Thoracic aorta (tissue), 2 donors: ENCODE measurements around the gene HPN. TPM values are rescaled to one million over a fixed set of nuclear protein-coding genes. Genes with fewer than 3 reads are reported as not detected.
"Not testable (repeated sequence)": the region's sequence is repeated elsewhere in the genome, so short reads cannot be mapped to it uniquely, and the experiment has no call there.

ENCODE experiments used
- ATAC-seq: fragments of 150-250 bp; one replicate; pipeline ENCODE4 v1.8.0; 2017; ENCODE audit warnings: low read depth; ENCODE audit not compliant: insufficient number of reproducible peaks, low FRiP score
- DNase-seq: peaks from one replicate; pipeline ENCODE4 v3.0.0-alpha.2; 2020; ENCODE audit warnings: low spot score
- H3K27ac ChIP-seq, 2 donors: fragments of 200-600 bp; sonication (generic); 1 replicate in 1 of 2; 2 replicates in 1 of 2; pipeline ENCODE4 v1.5.1; 2016; ENCODE audit warnings: mild to moderate bottlenecking in 2 of 2, moderate library complexity in 2 of 2
- H3K27me3 ChIP-seq: fragments of 200-600 bp; sonication (generic); replicated peaks from 2 replicates; pipeline ENCODE4 v1.6.0; 2016; ENCODE audit warnings: mild to moderate bottlenecking; ENCODE audit not compliant: insufficient read depth
- H3K36me3 ChIP-seq: fragments of 200-600 bp; sonication (generic); one replicate; pipeline ENCODE4 v1.5.1; 2016
- H3K4me1 ChIP-seq, 2 donors: fragments of 200-600 bp; sonication (generic); 1 replicate in 1 of 2; 2 replicates in 1 of 2; pipeline versions ENCODE4 v1.5.1 to v1.6.0; 2016; ENCODE audit warnings: low read depth in 2 of 2, mild to moderate bottlenecking in 1 of 2; ENCODE audit not compliant: control insufficient read depth in 1 of 2
- H3K4me3 ChIP-seq: fragments of 200-600 bp; sonication (generic); 2 replicates; pipeline ENCODE4 v1.5.1; 2016; ENCODE audit warnings: mild to moderate bottlenecking
- H3K9me3 ChIP-seq: fragments of 200-600 bp; sonication (generic); 2 replicates; pipeline ENCODE4 v1.5.1; 2016
- total RNA-seq, 2 donors: library from RNA; depleted of rRNA; stranded (reverse); fragments of >200 nt; gene quantifications; one replicate each; pipeline versions ENCODE4 v1.1.0 to v1.2.3, GENCODE V29; 2016
- TF ChIP-seq, protein P1 (sequence below): fragments of 200-600 bp; sonication (generic); IDR thresholded peaks from one replicate; pipeline ENCODE4 v1.5.1; 2019; ENCODE audit warnings: antibody characterized with exemption

The HPN gene
- total RNA-seq, 2 donors from 2014 or later, result 0.35 to 5.4 TPM

DNA sequence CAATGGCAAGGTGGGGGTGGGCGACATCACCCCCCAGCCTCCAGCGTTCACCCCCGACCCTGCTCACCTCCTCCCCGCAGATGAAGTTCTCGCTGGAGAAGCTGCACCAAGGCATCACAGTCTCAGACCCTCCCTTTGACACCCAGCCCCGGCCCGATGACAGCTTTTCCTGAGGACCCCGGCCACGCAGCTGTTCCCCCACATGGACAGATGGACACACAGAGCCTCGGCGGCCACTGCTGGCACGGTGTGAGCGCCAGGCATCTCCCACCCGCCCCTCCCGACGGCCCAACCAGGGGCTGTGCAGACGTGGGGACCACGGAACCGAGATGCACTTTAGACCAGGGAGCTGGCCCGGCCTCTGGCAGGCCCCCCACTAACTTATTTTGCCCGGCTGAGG lies 15.6 kb upstream of the HPN start:
- no peak for DNase-seq
- peaks cover 5 to 6% of the 10 kb centered on the region in 2 donors for H3K4me1 ChIP-seq
- no peaks in the 10 kb centered on the region for H3K27me3 ChIP-seq
- peaks cover 30% of the 10 kb centered on the region for H3K36me3 ChIP-seq
- TF ChIP-seq, protein P1, sequence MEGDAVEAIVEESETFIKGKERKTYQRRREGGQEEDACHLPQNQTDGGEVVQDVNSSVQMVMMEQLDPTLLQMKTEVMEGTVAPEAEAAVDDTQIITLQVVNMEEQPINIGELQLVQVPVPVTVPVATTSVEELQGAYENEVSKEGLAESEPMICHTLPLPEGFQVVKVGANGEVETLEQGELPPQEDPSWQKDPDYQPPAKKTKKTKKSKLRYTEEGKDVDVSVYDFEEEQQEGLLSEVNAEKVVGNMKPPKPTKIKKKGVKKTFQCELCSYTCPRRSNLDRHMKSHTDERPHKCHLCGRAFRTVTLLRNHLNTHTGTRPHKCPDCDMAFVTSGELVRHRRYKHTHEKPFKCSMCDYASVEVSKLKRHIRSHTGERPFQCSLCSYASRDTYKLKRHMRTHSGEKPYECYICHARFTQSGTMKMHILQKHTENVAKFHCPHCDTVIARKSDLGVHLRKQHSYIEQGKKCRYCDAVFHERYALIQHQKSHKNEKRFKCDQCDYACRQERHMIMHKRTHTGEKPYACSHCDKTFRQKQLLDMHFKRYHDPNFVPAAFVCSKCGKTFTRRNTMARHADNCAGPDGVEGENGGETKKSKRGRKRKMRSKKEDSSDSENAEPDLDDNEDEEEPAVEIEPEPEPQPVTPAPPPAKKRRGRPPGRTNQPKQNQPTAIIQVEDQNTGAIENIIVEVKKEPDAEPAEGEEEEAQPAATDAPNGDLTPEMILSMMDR, result no peak
- no peak overlapping the region for H3K27ac ChIP-seq
- H3K9me3 ChIP-seq, result no peaks in the 10 kb centered on the region
- H3K4me3 ChIP-seq, result no peak overlapping the region
- no peak for ATAC-seq

GRCh38 chr19:35026418-35026817 lies 15.1 kb upstream of the HPN start:
- H3K4me3 ChIP-seq, result no peak overlapping the region

DNA sequence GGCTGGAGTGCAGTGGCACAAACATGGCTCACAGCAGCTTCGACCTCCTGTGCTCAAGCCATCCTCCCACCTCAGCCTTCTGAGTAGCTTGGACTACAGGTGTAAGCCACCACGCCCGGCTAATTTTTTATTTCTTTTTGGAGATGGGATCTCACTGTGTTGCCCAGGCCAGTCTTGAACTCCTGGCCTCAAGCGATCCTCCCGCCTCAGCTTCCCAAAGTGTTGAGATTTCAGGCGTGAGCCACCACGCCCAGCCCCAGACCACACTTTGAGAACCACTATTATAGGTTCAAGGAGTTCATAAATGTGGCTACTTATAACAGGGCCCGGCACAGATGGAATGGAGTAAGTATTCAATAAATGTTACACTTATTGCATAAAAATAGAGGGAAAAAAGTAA lies 14.5 kb upstream of the HPN start:
- H3K9me3 ChIP-seq, result no peaks in the 10 kb centered on the region
- DNase-seq (no peak), ATAC-seq (no peak)
- peaks cover 20% of the 10 kb centered on the region for H3K36me3 ChIP-seq
- H3K4me3 ChIP-seq, result no peak overlapping the region
- no peak overlapping the region for H3K27ac ChIP-seq
- TF ChIP-seq, protein P1, result no peak
- peaks cover 8 to 10% of the 10 kb centered on the region in 2 donors for H3K4me1 ChIP-seq
- no peaks in the 10 kb centered on the region for H3K27me3 ChIP-seq

More at GRCh38 chr19:35026418-35026817, 15.1 kb upstream of the HPN start:
- Histone ChIP-seq H3K4me1 (peaks cover 6 to 8% of the 10 kb centered on the region in 2 donors), H3K27me3 (no peaks in the 10 kb centered on the region), H3K9me3 (no peaks in the 10 kb centered on the region), H3K36me3 (peaks cover 26% of the 10 kb centered on the region), H3K27ac (no peak overlapping the region)
- TF ChIP-seq, protein P1, result no peak
- no peak for ATAC-seq
- no peak for DNase-seq

DNA sequence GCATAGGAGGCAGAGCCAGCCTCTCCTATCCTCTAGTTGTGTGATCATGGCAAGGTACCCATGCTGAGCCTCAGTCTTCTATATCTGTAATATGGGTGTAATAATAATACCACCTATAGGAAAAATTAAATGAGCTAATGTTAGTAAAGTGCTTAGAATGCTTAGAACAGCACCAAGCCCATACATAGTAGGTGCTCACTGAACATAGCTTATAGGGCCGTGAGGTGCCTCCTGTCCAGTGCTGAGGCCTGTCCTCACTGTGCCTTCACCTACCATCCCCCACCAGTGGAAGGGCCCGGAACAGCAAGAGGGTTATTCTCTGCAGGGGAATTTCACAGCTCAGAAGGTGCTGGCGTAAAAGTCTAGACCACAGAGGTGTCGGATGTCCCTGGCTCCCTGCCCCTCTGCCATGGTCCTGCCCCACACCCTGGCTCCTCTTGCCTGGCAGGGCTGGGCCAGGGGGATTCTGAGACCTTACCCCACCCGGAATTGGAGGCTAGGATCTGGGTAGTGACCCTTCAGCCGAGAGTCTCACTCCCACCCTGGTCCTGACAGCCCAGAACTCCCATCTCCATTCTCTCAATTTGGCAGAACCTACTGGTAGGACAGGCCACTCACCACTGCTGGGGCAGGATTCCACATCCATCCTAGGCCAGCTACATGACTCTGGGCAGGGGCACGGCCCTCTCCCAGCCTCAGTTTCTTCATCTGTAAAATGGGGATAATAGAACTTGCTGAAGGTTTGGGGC lies 13.5 kb upstream of the HPN start:
- ATAC-seq (no peak), DNase-seq (no peak)
- H3K36me3 ChIP-seq, result peaks cover 17% of the 10 kb centered on the region
- H3K9me3 ChIP-seq, result no peaks in the 10 kb centered on the region
- no peak overlapping the region for H3K27ac ChIP-seq
- H3K4me1 ChIP-seq, result peaks cover 8 to 10% of the 10 kb centered on the region in 2 donors
- H3K27me3 ChIP-seq, result no peaks in the 10 kb centered on the region
- no peak overlapping the region for H3K4me3 ChIP-seq
- TF ChIP-seq, protein P1, result no peak

DNA sequence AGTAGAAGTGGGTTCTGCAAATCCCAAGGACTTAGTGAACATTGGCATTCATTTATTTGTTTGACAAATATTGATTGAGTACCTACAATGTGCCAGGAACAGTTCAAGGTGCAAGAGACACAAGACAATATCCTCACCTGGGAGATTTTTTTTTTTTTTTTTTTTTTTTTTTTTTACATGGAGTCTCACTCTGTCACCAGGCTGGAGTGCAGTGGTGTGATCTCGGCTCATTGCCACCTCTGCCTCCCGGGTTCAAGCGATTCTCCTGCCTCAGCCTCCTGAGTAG lies 13.0 kb upstream of the HPN start:
- H3K4me1 ChIP-seq, result peaks cover 8 to 10% of the 10 kb centered on the region in 2 donors
- not testable (repeated sequence) for H3K4me3 ChIP-seq, ATAC-seq, H3K27me3 ChIP-seq, DNase-seq, H3K27ac ChIP-seq, H3K9me3 ChIP-seq
- H3K36me3 ChIP-seq, result peaks cover 13% of the 10 kb centered on the region

DNA sequence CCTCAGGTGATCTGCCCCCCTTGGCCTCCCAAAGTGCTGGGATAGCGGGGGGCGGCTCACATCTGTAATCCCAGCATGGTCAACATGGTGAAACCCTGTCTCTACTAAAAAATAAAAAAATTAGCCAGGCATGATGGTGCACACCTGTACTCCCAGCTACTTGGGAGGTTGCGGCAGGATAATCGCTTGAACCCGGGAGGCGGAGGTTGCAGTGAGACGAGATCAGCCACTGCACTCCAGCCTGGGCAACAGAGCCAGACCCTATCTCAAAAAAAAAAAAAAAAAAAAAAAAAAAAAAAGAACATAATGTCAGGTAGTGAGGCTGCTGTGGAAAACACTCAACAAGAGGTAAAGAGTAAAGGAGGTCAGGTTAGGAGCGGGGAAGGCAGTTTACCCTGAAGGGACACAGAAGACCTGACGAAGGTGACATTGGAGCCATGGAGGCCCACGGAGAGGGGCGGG lies 12.2 kb upstream of the HPN start:
- H3K36me3 ChIP-seq, H3K27me3 ChIP-seq: not testable (repeated sequence)

More for the DNA sequence above, 12.2 kb upstream of the HPN start:
- ATAC-seq, H3K4me3 ChIP-seq, H3K9me3 ChIP-seq, DNase-seq, H3K27ac ChIP-seq: not testable (repeated sequence)
- H3K4me1 ChIP-seq, result peaks cover 8 to 10% of the 10 kb centered on the region in 2 donors
